GM23338 (cell line): ENCODE measurements around the gene DCAF7. TPM values are rescaled to one million over a fixed set of nuclear protein-coding genes. Genes with fewer than 3 reads are reported as not detected.

Source experiments
- ATAC-seq: fragments of 200-7000 bp; cut with Tn5 transposase; 3 replicates; pipeline ENCODE4 v1.9.1; 2020
- DNase-seq: peaks from one replicate; pipeline ENCODE4 v3.0.0-alpha.2; 2015; ENCODE audit warnings: low spot score
- H2AFZ ChIP-seq: fragments of 200-600 bp; sonication (generic); 2 replicates; pipeline ENCODE4 v1.8.0; 2016; ENCODE audit warnings: antibody characterized with exemption, mild to moderate bottlenecking, moderate library complexity
- H3F3A ChIP-seq: fragments of 200-600 bp; sonication (generic); replicated peaks from 2 replicates; pipeline ENCODE4 v1.8.0; 2017; ENCODE audit warnings: antibody characterized with exemption, mixed run types, low read depth
- H3K27ac ChIP-seq: fragments of 200-600 bp; sonication (generic); 2 replicates; pipeline ENCODE4 v1.6.1; 2016; ENCODE audit warnings: low read depth
- H3K27me3 ChIP-seq: fragments of 200-600 bp; sonication (generic); 2 replicates; pipeline ENCODE4 v1.8.0; 2016; ENCODE audit warnings: mild to moderate bottlenecking, mixed run types, moderate library complexity; ENCODE audit not compliant: insufficient read depth
- H3K36me3 ChIP-seq: fragments of 200-600 bp; sonication (generic); 2 replicates; pipeline ENCODE4 v1.8.0; 2016; ENCODE audit warnings: mild to moderate bottlenecking; ENCODE audit not compliant: insufficient read depth
- H3K4me1 ChIP-seq: fragments of 200-600 bp; sonication (generic); 2 replicates; pipeline ENCODE4 v1.8.0; 2016; ENCODE audit warnings: mild to moderate bottlenecking, moderate library complexity; ENCODE audit not compliant: insufficient read depth
- H3K4me2 ChIP-seq: fragments of 200-600 bp; sonication (generic); 2 replicates; pipeline ENCODE4 v1.7.1; 2017; ENCODE audit warnings: mixed run types
- H3K4me3 ChIP-seq: fragments of 200-600 bp; sonication (generic); 2 replicates; pipeline ENCODE4 v1.6.1; 2016; ENCODE audit warnings: mixed run types
- H3K79me2 ChIP-seq: fragments of 200-600 bp; sonication (generic); replicated peaks from 2 replicates; pipeline ENCODE4 v1.8.0; 2017; ENCODE audit warnings: mild to moderate bottlenecking; ENCODE audit not compliant: insufficient read depth
- H3K9me2 ChIP-seq: fragments of 200-600 bp; sonication (generic); 2 replicates; pipeline ENCODE4 v1.8.0; 2017; ENCODE audit not compliant: insufficient read depth
- H4K20me1 ChIP-seq: fragments of 200-600 bp; sonication (generic); replicated peaks from 2 replicates; pipeline ENCODE4 v1.8.0; 2017; ENCODE audit warnings: mild to moderate bottlenecking; ENCODE audit not compliant: insufficient read depth
- H3K27ac Mint-ChIP-seq: 2 replicates; pipeline ENCODE4 v1.8.0; 2020; ENCODE audit warnings: inconsistent platforms, mild to moderate bottlenecking, moderate library complexity, mixed read lengths
- H3K27me3 Mint-ChIP-seq: 3 replicates; pipeline ENCODE4 v1.8.0; 2022; ENCODE audit warnings: low read depth, mild to moderate bottlenecking, moderate library complexity, mixed read lengths, inconsistent platforms; ENCODE audit not compliant: insufficient read depth, poor library complexity
- H3K36me3 Mint-ChIP-seq: 3 replicates; pipeline ENCODE4 v1.8.0; 2021; ENCODE audit warnings: low read depth, mild to moderate bottlenecking, inconsistent platforms, moderate library complexity, mixed read lengths
- H3K4me1 Mint-ChIP-seq: 3 replicates; pipeline ENCODE4 v1.8.0; 2020; ENCODE audit warnings: mild to moderate bottlenecking, inconsistent platforms, mixed read lengths
- H3K4me3 Mint-ChIP-seq: 3 replicates; pipeline ENCODE4 v1.8.0; 2021; ENCODE audit warnings: moderate library complexity, mild to moderate bottlenecking, inconsistent platforms, mixed read lengths
- H3K9me3 Mint-ChIP-seq: 3 replicates; pipeline ENCODE4 v1.8.0; 2020; ENCODE audit warnings: moderate library complexity, mild to moderate bottlenecking, inconsistent platforms, mixed read lengths
- CTCF ChIP-seq, 2 experiments: fragments of 200-600 bp in 1 of 2; sonication (generic) in 1 of 2; conservative IDR thresholded peaks; 2 replicates each; pipeline versions ENCODE4 v1.5.1 to v1.6.1; 2016 to 2017; ENCODE audit warnings: antibody characterized with exemption in 2 of 2, low read depth in 2 of 2, mild to moderate bottlenecking in 2 of 2, moderate library complexity in 1 of 2
- ETS1 ChIP-seq: IDR thresholded peaks from 2 replicates; pipeline ENCODE4 v1.6.1; 2016; ENCODE audit warnings: antibody characterized with exemption
- EZH2 ChIP-seq: fragments of 200-600 bp; sonication (generic); IDR thresholded peaks from one replicate; pipeline ENCODE4 v1.8.0; 2017; ENCODE audit warnings: antibody characterized with exemption, mild to moderate bottlenecking, low read depth; ENCODE audit not compliant: unreplicated experiment
- NANOG ChIP-seq: IDR thresholded peaks from 2 replicates; pipeline ENCODE4 v1.6.1; 2016; ENCODE audit warnings: antibody characterized with exemption, borderline replicate concordance
- POLR2AphosphoS5 ChIP-seq: IDR thresholded peaks from 2 replicates; pipeline ENCODE4 v1.6.1; 2016; ENCODE audit warnings: antibody characterized with exemption, low read depth
- STAT1 ChIP-seq: IDR thresholded peaks from one replicate; pipeline ENCODE4 v1.6.1; 2016; ENCODE audit warnings: antibody characterized with exemption; ENCODE audit not compliant: unreplicated experiment
- ZNF114 ChIP-seq: fragments of 250-450 bp; sonication (Bioruptor Pico); IDR thresholded peaks from 2 replicates; pipeline ENCODE4 v1.5.0; 2020; ENCODE audit warnings: mild to moderate bottlenecking, moderate library complexity
- ZNF331 ChIP-seq: fragments of 250-450 bp; sonication (Bioruptor Pico); IDR thresholded peaks from 2 replicates; pipeline ENCODE4 v1.5.0; 2020; ENCODE audit warnings: low read depth, mild to moderate bottlenecking, moderate library complexity
- polyA plus RNA-seq: library from polyadenylated mRNA; unstranded; fragments of >200 nt; fragmentation: Nextera tagmentation; extraction: Ambion mirVana; gene quantifications from 2 replicates; pipeline ENCODE4 v1.2.1, GENCODE V29; 2016
- total RNA-seq: library from RNA; depleted of rRNA; stranded (reverse); fragments of >200 nt; shearing (Covaris generic); gene quantifications from 2 replicates; pipeline ENCODE4 v1.2.3, GENCODE V29; 2014

DCAF7 gene
- total and polyA plus RNA-seq, 2 experiments from 2014 or later = 31.3 to 60.1 TPM

DNA sequence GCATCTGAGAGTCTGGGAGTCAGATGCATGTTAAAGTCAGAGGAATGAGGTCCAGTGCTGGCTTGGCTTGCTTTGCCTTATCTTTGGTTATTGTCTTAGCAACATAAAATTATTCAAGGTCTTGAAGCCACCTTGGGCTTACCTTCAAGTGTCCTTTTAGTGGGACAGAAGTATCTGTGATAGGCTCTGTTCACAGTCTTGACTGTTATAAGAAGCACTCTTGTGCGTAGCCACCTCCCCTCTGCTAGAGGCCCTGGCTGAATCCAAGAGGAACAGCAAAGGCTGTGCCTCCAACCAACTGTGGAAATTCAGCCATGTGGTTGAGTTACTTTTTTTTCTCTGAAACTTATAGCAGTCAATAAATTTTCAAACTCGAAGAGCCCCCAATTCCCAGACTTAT is 63.4 kb downstream of the DCAF7 start:
- Histone ChIP-seq H3K36me3 (no peaks in the 10 kb centered on the region), H3K4me3 (no peak overlapping the region), H3K27ac (no peak overlapping the region), H3K9me2 (no peaks in the 10 kb centered on the region), H3K27me3 (no peaks in the 10 kb centered on the region), H3K4me1 (no peaks in the 10 kb centered on the region), H2AFZ (no peak overlapping the region), H4K20me1 (no peaks in the 10 kb centered on the region), H3K79me2 (no peaks in the 10 kb centered on the region), H3K4me2 (no peak overlapping the region), H3F3A (0 out of 2 replicates have a peak, but pooled peaks cover 3% of the 10 kb centered on the region)
- no peak for TF ChIP-seq STAT1
- no peak for TF ChIP-seq POLR2AphosphoS5
- no peak for TF ChIP-seq ZNF114 (CRISPR knock-in tag)
- TF ChIP-seq ETS1 = no peak
- no peak for TF ChIP-seq ZNF331 (CRISPR knock-in tag)
- no peak for TF ChIP-seq CTCF (conservative IDR thresholded peaks at IDR 0.05; ENCODE audit: low read depth in 2 of 2)
- no peak overlapping the region for H3K4me3 Mint-ChIP-seq
- H3K27me3 Mint-ChIP-seq = peaks cover 3% of the 10 kb centered on the region
- ATAC-seq = no peak
- no peaks in the 10 kb centered on the region for H3K9me3 Mint-ChIP-seq
- peaks cover 12% of the 10 kb centered on the region; the same call in 2 of the 3 replicates for H3K36me3 Mint-ChIP-seq
- no peak for DNase-seq
- no peaks in the 10 kb centered on the region for H3K4me1 Mint-ChIP-seq
- H3K27ac Mint-ChIP-seq = no peak overlapping the region

DNA sequence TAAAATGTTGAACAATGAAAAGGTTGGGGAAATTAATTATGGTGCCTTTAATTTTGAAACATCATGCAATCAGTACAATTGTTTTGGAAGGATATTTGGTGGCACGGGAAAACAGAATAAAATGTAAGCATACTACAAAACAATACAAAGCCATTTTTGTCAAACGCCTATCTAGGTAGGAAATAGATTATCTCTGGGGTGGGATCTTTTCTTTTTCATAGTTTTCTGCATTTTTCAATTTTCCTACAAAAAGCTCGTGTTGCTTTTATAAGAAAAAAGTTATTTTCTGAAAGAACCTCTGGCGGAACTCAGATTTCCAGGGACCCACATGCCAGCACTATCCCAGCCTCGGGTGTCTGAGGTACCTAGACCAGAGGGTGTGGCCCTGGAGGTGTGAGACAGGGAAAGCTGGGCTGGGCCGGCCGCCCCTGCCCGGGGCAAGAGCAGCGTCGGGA is 71.0 kb downstream of the DCAF7 start:
- Histone ChIP-seq H2AFZ (peak overlapping the region; percentile 69; the same call in 1 of the 2 replicates), H3K9me2 (no peaks in the 10 kb centered on the region), H3K4me2 (peak overlapping the region; percentile 72), H3K4me1 (peaks cover 13% of the 10 kb centered on the region), H3K36me3 (no peaks in the 10 kb centered on the region), H3K27ac (peak overlapping the region; percentile 87), H3K4me3 (peak overlapping the region; percentile 61), H3F3A (0 out of 2 replicates have a peak, but pooled peaks cover 6% of the 10 kb centered on the region), H4K20me1 (peaks cover 27% of the 10 kb centered on the region), H3K27me3 (no peaks in the 10 kb centered on the region), H3K79me2 (peaks cover 29% of the 10 kb centered on the region)
- DNase-seq (peak; percentile 88), ATAC-seq (peak; percentile 75)
- H3K27me3 Mint-ChIP-seq = peaks cover 5% of the 10 kb centered on the region
- H3K36me3 Mint-ChIP-seq = no peaks in the 10 kb centered on the region
- H3K4me1 Mint-ChIP-seq = peaks cover 20% of the 10 kb centered on the region
- H3K9me3 Mint-ChIP-seq = no peaks in the 10 kb centered on the region
- peak overlapping the region; percentile 81 for H3K4me3 Mint-ChIP-seq
- no peak overlapping the region for H3K27ac Mint-ChIP-seq
- TF ChIP-seq EZH2 = no peak
- TF ChIP-seq CTCF (conservative IDR thresholded peaks at IDR 0.05; ENCODE audit: low read depth in 2 of 2) = no peak
- no peak for TF ChIP-seq ZNF331 (CRISPR knock-in tag)
- no peak for TF ChIP-seq ETS1
- no peak for TF ChIP-seq NANOG
- no peak for TF ChIP-seq POLR2AphosphoS5
